K562 (cell line): ENCODE results near the gene OR52B6. TPM values are rescaled to one million over a fixed set of nuclear protein-coding genes. Genes with fewer than 3 reads are reported as not detected.

ENCODE experiments used
- ARID1B ChIP-seq: fragments of 450-650 bp; IDR thresholded peaks from 2 replicates; pipeline ENCODE4 v1.6.1; 2016; ENCODE audit warnings: antibody characterized with exemption, mild to moderate bottlenecking, inconsistent platforms
- ATF3 ChIP-seq, 2 experiments: fragments of 450-650 bp in 1 of 2; sonication (generic) in 1 of 2; formaldehyde crosslinking in 1 of 2; IDR thresholded peaks in 1 of 2; conservative IDR thresholded peaks in 1 of 2; 2 replicates each; pipeline versions ENCODE4 v1.6.1 to v1.8.1; 2016 to 2023; ENCODE audit warnings: mild to moderate bottlenecking in 2 of 2, moderate library complexity in 2 of 2, inconsistent platforms in 1 of 2, missing genetic modification reagents in 1 of 2
- CGGBP1 ChIP-seq: fragments of 250-450 bp; sonication (Bioruptor Pico); IDR thresholded peaks from 2 replicates; pipeline ENCODE4 v1.9.0; 2021; ENCODE audit warnings: mild to moderate bottlenecking
- DPF2 ChIP-seq: fragments of 450-650 bp; IDR thresholded peaks from 2 replicates; pipeline ENCODE4 v1.6.1; 2016
- FOXK1 ChIP-seq: sonication (generic); formaldehyde crosslinking; IDR thresholded peaks from 2 replicates; pipeline ENCODE4 v1.8.0; 2022; ENCODE audit warnings: missing genetic modification reagents, mild to moderate bottlenecking, borderline replicate concordance
- FOXP1 ChIP-seq: sonication (generic); formaldehyde crosslinking; IDR thresholded peaks from 2 replicates; pipeline ENCODE4 v1.8.0; 2022; ENCODE audit warnings: mild to moderate bottlenecking, missing genetic modification reagents
- GABPA ChIP-seq: fragments of 200-800 bp; sonication (Bioruptor generic); conservative IDR thresholded peaks from 2 replicates; pipeline ENCODE4 v1.6.1; 2016; ENCODE audit warnings: low read depth, missing genetic modification characterization, missing compliant biosample characterization
- GATA2 ChIP-seq: sonication (generic); formaldehyde crosslinking; IDR thresholded peaks from 2 replicates; pipeline ENCODE4 v1.4.0; 2020; ENCODE audit warnings: mild to moderate bottlenecking, missing genetic modification reagents
- KLF16 ChIP-seq: IDR thresholded peaks from 2 replicates; pipeline ENCODE4 v1.6.1; 2016; ENCODE audit warnings: antibody characterized with exemption
- MITF ChIP-seq: IDR thresholded peaks from 2 replicates; pipeline ENCODE4 v1.6.1; 2014; ENCODE audit warnings: antibody characterized with exemption
- NCOR1 ChIP-seq: fragments of 450-650 bp; IDR thresholded peaks from 2 replicates; pipeline ENCODE4 v1.6.1; 2016; ENCODE audit warnings: mild to moderate bottlenecking, moderate library complexity
- PHTF2 ChIP-seq: fragments of 250-450 bp; sonication (Bioruptor Pico); IDR thresholded peaks from 2 replicates; pipeline ENCODE4 v1.5.0; 2021; ENCODE audit warnings: mild to moderate bottlenecking
- POLR2G ChIP-seq: fragments of 200-400 bp; formaldehyde crosslinking; IDR thresholded peaks from 2 replicates; pipeline ENCODE4 v1.6.1; 2017; ENCODE audit warnings: low read depth, mild to moderate bottlenecking, antibody characterized with exemption, low read length, moderate library complexity
- TAL1 ChIP-seq: fragments of 450-650 bp; IDR thresholded peaks from 2 replicates; pipeline ENCODE4 v1.6.1; 2016; ENCODE audit warnings: mild to moderate bottlenecking
- TCF3 ChIP-seq: sonication (generic); formaldehyde crosslinking; IDR thresholded peaks from 2 replicates; pipeline ENCODE4 v1.4.0; 2020; ENCODE audit warnings: mild to moderate bottlenecking, missing genetic modification reagents
- ZFPM2 ChIP-seq: fragments of 250-450 bp; sonication (Bioruptor Pico); IDR thresholded peaks from 2 replicates; pipeline ENCODE4 v1.5.1; 2022; ENCODE audit warnings: mild to moderate bottlenecking
- ZNF316 ChIP-seq: fragments of 450-650 bp; IDR thresholded peaks from 2 replicates; pipeline ENCODE4 v1.6.1; 2016
- polyA plus RNA-seq, 8 experiments: library from polyadenylated mRNA; depleted of rRNA in 4 of 8; stranded (reverse) in 5 of 8; unstranded in 3 of 8; fragments of >200 nt; fragmentation: Nextera tagmentation in 2 of 8; fragmentation: Illumina TruSeq in 1 of 8; extraction: Ambion mirVana in 2 of 8; extraction: Trizol in 1 of 8; gene quantifications; 2 replicates each; pipeline versions ENCODE4 v1.2.1 to v1.2.3, GENCODE V29; 2011 to 2014; ENCODE audit warnings: inconsistent platforms in 1 of 8, missing spikeins in 1 of 8
- total RNA-seq, 7 experiments: library from RNA; depleted of rRNA in 6 of 7; stranded (reverse); fragments of >200 nt in 6 of 7; fragmentation: Illumina TruSeq in 2 of 7; extraction: Trizol in 2 of 7; gene quantifications; 2 replicates each; pipeline versions ENCODE4 v1.2.1 to v1.2.3, GENCODE V29; 2011 to 2021; ENCODE audit warnings: low replicate concordance in 1 of 7

Gene OR52B6
- total and polyA plus RNA-seq, 9 of the 15 experiments (the other 6 are each of a cell fraction or from before 2014, with no cell fraction given), result not detected

- 0 out of 2 replicates have a peak, but pooled peaks have one; percentile 4 for TF ChIP-seq KLF16
- TF ChIP-seq DPF2, result 0 out of 2 replicates have a peak, but pooled peaks have one; percentile 29
- TF ChIP-seq ARID1B, result peak; percentile 80
- TF ChIP-seq PHTF2 (CRISPR knock-in tag), result no peak
- no peak for TF ChIP-seq CGGBP1 (CRISPR knock-in tag)
- TF ChIP-seq ZNF316, result no peak
- peak; percentile 11; the same call in 1 of the 2 replicates for TF ChIP-seq GATA2
- TF ChIP-seq ATF3 (IDR thresholded peaks at IDR 0.05), result no peak
- TF ChIP-seq ATF3 (CRISPR knock-in tag; conservative IDR thresholded peaks at IDR 0.05), result no peak
- TF ChIP-seq NCOR1, result peak; percentile 76
- TF ChIP-seq FOXP1 (CRISPR knock-in tag), result no peak
- peak; percentile 73 for TF ChIP-seq TCF3
- TF ChIP-seq ZFPM2, result no peak
- peak; percentile 81 for TF ChIP-seq TAL1
- TF ChIP-seq FOXK1 (CRISPR knock-in tag), result no peak
- TF ChIP-seq POLR2G, result no peak
- TF ChIP-seq MITF, result no peak
- TF ChIP-seq GABPA (tag), result no peak
Measured at GRCh38 chr11:5620651-5621521, 40.2 kb downstream of the OR52B6 start (continued).
